NCI-H446 treated with DMSO at 0.1 percent for 48 hours (cell line): ENCODE results near the gene GRK3.

Experiments used
- DNase-seq: peaks from one replicate; lab custom pipeline; 2025; lab: John Stamatoyannopoulos, UW

GRK3 gene

DNA sequence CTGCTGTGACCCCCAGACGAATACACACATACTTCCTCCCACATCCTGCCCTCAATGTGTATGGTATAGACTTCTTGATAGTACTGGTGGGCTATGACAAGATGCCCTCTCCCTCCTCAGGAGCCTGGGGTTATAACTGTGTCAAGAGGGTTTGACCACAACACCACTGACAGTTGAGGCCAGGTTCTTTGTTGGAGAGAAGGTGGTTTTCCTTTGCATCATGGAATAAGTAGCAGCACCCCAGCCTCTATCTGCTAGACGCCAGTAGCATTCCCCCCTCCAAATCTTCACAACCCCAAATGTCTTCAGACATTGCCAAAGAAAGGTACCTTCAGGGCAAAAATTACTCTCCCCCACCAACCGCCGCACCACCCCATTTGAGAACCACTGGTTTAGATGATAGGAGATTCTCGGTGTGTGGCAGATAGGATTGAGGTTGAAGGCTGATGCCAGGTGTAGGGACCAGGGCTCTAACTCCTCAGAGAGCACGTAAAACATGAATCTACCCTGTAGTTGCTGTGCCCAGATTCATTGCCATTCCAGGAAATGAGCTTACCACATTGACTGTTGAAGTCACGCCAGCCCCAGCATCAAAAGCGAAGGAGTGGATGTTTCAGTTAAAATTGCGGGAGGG is 172.0 kb downstream of the GRK3 start:
- DNase-seq, result no peak

DNA sequence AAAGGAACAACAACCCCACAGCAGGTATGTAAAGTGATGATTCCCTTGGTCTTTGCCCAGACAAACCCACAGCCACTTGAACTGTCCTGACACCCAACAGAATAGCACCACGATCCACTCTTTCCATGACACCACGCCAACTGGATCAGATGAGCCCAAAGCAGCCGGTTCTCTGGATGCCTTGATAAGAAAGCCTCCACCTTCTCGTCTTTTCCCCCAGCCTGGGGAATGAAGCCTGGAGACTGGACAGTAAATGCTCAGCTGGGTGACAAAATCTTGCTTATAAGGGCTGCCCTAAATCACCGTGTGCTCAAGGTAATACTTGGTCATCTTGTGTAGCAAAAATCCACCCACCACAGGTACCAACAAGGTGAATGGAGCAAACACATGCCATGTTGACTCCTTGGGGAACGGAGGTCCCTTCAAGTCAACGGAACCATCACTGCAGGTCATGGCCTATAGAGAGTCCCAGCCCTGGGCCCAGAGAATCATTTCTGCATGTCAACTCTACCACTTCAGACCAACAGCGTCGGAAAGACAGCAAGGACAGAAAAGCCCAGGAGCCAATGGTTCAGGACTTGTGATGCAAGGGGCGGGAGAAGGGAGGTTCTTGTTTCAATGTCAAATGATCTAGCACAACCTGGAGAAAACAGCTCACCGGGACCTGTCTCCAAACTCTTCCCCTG is 175.3 kb downstream of the GRK3 start:
- no peak for DNase-seq

DNA sequence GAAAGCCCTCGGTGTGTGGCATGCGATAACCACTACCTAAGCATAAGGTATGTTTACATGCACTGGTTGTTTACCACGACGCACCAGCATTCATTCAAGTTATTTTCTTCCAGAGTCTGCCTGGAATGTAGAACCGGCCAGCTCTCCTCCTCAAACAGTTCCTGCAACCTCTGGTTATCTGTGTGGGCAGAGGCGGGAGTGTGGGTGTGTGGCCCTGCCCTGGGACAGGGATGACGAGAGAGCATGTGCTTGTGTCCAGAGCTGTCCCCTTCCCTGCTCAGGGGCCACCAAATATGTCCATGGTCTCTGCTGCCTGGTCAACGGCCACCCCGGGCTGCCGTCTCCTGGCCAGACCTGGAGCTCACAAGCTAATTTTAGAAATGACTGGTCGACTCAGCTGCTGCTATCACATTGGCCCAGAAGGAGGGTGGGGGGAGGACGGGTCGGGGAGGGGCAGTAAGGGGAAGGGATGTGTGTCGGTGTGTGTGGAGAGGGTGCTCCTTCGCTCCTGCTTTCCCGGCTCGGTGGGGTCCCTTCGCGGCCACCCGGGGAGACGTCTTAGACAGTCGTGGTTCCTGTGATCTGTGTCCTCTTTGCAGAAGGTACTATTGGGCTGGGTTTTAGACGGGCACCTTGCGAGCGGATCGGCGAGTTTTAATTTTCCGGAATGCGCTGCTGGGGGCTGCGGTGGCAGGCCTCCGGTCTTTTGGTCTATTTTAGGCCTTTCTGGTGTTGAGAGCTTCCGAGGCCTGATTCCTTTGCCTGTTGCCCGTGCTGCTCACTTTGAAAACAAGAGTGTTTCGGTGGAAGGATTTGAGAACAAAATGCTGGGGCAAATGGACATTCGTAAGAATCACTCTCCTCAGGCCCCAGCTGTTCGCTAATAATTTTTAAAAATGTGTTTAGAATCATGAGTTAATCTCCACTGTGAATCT is 177.5 kb downstream of the GRK3 start, which contains the start of gene MYO18B:
TSS of gene MYO18B (plus strand) at position 497 of the 935 bp plus-strand sequence. CDS start 18,905 bp downstream, outside the sequence.
- DNase-seq, result no peak

DNA sequence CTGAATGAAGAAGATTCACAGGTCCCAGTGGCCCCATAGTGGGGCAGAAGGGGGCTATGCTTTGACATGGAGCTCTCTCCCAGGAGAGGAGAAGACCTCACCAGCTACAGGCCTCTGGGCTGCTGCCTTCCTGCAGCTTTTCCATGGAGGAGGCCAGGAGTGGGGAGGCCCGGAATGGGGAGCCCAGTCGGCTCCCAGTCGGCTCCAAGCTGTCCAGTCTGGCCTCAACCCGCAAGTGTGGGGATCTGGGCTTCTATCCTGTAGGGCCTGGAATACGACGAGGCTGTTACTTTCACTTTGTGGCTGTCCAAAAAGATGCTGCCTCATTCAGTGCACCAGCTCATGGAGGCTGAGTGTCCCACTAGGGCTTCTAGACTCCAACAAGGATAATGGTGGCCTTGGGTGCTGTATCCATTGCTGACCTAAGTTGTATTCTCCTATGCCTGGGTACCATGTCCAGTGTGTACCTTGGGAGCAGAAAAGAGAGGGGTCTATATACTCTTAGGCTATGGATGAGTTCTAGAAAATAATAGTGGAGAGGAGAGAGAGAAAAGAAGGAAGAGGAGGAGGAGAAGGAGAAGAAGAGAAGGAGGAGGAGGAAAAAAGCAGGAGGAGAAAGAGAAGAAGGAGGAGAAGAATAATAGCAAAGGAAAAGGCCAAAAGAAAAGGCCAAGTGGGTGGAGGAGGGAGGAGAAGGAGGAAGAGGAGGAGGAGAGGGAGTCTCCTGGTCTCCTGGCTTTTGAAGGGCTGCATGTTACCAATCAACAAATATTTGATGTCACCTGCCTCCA is 178.6 kb downstream of the GRK3 start:
- DNase-seq, result no peak

DNA sequence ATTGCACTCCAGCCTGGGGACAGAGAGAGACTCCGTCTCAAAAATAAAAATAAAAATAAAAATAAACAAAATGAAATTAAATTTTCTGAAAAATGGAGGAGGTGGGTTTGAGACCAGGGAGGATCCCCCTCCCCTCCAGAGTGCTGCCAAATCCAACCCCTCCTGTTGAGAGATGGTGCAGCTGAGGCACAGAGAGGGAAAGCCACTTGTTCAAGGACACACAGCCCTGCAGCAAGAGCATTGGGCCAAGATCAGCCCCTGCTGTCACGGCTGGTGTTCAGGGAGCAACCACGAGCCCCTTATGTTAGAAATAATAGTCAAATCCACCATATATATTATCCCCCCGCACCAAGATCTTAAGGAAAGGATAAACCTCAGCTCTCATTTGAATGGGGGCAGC is 180.2 kb downstream of the GRK3 start:
- no peak for DNase-seq

DNA sequence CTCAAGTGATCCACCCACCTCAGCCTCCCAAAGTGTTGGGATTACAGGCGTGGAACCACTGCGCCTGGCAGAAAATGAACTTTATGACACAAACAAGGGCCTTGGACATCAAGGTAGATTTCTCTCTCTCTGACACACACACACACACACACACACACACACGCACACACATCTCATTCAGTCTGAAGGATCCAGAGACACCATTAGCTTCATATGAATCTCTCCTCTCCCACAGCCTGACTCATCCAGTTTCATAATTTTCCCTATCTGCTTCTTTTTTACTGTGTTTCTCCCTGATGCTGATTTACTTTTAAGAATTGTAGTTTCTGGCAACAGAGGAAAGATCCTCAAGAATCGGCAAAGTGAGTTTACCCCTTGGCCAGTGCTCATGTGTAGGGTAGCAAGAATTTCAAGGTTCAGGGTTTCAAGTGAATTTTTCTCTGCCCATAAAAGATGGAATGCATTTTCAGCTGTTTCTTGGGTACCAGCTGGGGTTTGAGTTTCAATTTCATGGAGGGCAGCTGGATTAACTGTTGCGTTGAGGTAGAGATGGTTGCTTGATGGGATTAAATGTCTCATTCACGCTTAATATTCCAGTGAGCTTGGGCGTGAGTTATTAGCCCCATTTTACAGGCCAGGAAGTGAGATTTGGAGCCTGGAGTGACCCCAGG is 181.0 kb downstream of the GRK3 start:
- no peak for DNase-seq

DNA sequence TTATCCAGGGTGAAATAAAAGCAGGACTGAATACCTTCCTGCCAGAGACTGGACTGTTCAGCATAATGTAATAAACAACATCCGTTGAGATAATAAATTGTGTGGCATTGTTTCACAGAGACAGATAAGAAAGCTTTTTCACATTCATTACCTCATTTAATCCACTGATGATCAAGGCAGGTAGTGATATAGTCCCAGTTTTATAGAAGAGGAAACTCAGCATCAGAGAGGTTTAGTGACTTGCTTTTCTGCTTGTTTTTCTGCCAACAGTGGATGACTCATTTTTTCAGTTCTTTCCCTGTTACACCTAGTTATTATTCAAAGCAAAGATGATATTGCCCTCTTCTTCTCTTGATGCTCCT is 181.5 kb downstream of the GRK3 start:
- DNase-seq, result no peak

DNA sequence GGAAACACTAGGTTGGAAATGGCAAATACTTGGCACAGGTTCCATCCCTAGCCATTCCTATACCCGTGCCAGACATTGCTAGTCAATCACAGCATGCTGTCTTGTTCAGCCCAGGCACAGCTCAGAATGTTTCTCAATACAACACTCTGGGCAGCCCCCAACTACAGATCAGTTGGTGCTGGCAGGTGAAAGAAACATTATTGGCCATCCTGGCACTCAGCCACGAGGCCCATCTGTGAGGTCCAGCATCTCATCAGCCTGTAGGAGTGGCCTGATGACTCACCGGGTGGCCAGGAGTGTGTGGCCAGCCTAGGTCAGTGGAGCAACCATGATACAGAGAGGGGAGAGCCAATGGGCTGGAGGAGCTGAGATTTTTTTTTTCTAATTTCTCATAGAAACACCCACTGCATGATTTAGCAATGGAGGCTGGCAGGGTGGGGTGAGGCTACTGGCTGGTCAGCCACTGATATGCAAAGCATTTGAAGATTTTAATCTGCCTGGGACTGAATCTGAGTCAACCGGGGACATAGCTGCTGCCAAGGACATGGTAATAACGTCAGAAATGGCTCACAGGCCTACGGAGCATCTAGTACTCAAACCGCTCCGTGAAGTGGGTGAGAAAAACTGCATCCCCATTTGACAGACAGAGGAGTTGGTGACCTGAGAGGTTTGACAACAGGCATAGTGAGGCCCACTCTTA is 182.9 kb downstream of the GRK3 start:
- DNase-seq, result no peak

DNA sequence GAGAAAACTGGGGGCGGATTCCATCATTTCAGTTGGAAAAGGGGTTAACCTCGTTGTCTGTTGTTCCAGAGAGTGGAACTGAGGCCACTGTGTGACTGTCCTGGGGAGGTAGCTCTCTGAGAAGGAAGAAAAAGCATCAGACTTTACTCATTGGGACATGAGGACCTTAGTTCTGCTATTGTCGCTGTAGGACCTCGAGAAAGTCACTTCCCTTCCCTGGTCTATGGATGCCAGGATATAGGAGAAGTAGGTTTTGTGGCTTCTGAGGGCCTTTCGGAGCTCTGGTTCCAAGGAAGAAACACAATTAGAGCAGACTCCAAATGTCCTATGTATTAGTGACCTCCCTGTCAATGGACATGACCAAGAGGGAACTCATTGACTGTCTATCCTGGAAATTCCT is 183.7 kb downstream of the GRK3 start:
- no peak for DNase-seq

DNA sequence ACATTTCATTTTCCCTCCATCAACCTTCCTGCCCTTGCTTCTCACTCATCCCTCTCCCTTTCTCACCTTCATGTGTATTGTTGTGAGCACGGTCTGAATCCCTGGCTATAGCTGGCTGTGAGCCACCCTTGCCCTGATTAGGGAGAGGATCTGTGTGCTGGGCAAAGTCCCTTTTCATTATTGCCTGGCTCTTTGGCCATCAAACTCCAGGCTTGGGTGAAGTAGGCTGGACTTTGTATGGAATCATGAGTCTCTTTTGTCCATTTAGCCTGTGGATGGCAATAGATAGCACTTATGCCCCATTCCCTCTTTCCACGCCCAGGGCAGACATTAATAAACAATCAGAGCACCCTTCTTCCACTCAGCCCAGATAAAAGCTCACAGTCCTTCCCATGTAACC is 184.2 kb downstream of the GRK3 start:
- no peak for DNase-seq

DNA sequence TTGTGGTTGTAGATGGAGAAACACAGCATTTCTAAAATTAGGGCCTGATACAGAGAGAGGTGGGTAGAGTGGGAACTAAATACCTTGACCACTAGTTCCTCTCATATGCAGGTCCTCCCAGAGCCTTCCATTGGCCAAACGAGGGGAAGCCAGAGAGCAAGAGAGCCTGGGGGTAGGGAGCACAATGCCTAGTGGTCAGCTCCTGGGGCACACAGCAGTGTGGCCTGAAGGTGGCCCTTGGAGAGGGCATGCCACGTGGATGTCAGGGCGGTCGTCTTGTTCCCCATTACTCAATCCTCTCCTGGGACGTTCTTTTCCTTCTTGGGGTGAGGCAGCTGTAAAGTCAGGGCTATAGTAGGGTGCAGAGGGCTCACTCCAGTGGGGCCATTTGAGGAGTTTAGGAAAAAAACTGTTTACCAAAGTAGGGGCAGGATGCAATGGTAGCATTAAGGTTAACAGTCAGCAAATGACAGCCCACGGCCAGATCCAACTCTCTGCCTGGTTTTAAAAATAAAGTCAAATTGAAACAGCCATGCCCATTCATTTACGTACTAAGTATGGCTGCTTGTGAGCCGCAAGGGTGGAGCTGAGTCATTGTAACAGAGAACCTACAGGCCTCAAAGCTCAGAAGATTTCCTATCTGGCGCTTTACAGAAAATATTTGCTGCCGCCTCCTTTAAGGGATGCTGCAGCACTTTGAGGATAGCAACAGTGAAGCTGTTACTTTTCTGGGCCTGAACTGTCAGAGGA is 185.1 kb downstream of the GRK3 start:
- DNase-seq, result no peak

DNA sequence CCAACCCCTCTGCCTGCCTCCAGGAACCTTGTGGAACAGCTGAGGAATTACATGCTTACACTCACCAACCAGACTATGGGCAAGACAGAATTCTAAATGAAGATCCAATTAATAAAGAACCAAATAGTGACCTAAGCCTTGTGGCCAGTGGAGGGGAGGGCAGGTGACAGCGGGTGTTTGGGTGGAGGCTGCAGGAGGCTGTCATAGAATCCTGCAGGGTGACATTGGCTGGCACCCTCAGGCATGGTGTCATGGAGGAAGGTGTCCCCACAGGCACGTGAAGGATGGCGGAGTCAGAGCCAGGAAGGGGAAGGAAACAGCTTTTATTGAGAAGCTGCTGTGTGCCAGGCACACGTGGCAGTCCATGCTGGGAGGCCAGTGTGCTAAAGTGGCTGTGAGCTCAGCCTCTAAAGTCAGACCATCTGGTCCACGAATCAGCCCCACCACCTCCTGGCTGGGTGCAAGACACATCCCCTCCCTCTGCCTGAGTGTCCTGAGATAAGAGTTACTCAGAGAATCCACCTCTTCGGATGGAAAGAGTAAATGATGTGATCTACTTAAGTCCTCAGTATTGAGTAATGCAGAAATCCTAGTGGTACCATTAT is 186.2 kb downstream of the GRK3 start:
- no peak for DNase-seq

DNA sequence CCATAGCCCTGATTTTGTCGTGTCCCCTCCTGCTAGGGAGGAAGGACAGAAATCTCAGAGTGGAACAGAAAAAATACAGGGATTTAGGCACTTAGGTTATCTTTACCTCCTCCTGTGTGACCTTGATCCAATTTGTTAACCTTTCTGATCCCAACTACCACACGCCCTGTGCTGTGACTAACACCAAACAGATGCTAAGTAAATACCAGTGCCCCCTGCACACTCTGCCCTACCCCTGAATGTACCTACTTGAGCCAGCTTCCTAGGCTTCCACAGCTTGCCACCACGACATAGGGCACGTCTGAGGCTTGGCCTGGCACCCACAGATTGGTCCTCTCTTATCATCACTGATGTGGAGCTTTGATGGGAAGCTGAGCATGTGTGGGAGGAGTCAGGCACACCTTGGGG is 186.7 kb downstream of the GRK3 start:
- DNase-seq, result no peak

DNA sequence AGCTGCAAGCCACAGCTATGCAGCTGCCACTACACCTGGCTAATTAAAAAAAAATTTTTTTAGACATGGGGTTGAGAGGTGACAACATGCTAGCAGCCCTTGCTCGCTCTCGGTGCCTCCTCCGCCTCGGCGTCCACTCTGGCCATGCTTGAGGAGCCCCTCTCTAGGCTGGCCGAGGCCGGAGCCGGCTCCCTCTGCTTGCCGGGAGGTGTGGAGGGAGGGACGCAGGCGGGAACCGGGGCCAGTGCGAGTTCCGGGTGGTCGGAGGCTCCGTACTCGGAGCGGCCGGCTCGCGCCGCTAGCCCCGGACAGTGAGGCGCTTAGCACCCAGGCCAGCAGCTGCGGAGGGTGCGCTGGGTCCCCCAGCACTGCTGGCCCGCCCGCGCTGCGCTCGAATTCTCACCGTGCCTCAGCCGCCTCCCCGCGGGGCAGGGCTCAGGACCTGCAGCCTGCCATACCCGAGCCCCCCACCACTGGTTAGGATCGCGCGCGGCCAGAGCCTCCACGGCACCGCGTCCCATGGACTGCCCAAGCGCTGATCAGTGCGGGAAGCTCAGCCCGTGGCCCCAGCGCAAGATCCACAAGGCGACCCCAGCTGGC is 188.2 kb downstream of the GRK3 start:
- no peak for DNase-seq

DNA sequence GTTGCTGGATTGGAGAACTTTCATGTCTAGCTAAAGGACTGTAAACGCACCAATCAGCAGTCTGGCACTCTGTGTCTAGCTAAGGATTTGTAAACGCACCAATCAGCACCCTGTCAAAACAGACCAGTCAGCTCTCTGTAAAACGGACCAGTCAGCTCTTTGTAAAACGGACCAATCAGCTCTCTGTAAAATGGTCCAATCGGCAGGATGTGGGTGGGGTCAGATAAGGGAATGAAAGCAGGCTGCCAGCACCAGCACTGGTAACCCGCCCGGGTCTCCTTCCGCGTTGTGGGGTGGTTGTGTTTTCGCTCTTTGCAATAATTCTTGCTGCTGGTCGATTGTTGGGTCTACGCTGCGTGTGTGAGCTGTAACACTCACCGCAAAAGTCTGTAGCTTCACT is 188.8 kb downstream of the GRK3 start:
- DNase-seq, result no peak

DNA sequence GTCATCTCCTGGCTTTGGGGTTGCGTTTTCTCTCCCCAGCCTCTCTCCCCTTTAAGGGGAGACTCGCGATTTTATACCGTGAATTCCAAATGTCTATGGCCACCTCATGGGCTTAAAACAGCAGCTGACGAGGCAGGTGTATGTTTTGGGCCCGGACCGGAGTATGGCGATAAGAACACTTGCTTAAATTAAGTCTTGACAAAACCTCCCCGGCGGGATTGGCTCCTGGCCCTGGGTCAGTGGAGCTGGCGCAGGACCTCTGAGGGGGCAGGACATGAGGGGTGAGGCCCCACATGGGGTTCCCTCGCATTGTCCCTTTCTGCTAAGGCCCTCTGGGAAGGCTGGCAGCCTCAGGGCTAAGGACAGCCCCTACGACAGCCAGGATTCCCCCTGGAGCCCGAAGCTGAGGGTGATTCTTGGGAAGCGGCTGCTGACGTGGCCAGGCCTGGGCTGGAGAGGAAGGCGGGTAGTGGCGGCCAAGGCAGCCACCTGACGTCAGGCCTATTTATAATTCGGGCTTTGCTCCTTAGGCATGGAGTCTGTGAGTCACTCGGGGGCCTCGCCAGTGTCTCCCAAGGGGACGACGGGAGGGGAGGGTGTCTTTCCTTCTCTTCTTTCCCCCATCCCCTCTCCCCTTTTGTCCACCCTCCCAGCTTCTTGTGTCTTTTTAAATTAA is 190.2 kb downstream of the GRK3 start:
- DNase-seq, result no peak

DNA sequence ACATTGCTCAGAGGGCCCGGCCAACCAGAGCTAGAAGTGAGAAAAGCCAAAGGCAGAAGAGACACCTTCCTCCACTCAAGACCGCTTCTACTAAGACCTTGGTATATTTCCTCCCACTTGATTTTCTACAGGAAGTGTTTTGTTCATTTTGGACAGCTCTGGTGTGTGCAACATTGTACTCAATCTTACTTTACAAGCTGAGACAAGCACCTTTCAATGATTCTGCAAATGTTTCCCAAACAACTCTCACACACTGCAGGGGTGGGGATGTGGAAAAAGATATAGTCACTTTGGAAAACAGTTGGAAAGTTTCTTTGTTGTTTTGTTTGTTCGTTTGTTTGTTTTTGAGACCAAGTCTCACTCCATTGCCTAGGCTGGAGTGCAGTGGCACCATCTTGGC is 193.2 kb downstream of the GRK3 start:
- no peak for DNase-seq

DNA sequence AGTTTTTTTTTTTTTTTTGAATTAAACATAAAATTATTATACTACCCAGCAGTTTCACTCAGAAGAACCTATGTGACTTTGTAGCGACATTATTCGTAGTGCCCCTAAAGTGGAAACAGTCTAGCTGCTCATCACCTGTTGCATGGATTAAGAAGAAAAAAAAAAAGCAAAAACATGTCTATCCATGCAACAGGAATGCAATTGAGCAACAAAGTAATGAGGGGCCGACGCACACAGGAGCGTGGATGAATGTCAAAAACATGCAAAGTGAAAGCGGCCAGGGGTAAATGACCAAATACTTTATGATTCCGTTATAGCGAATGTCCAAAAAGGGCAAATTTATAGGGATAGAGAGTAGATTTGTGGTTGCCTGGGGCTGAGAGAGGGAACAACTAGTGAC is 193.8 kb downstream of the GRK3 start:
- no peak for DNase-seq

DNA sequence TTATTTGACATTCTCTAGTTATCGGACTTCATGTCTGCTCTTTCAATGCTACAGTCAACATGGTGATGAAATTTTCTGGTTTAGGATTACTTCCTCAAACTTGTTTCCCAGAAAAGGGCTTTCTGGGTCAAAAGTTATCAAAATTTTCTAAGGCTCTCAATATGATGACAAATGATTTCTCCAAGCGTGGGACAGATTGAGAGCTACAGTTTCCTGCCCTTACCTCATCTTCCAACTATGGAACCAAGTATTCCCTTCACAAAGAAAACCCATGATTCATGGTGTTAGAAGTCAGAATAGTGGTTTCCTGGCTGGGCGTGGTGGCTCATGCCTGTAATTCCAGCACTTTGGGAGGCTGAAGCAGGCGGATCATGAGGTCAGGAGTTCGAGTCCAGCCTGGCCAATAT is 195.4 kb downstream of the GRK3 start:
- DNase-seq, result no peak
